Ramos (cell line): Measurements from ENCODE around the gene CD109.
"Not testable (repeated sequence)": the region's sequence is repeated elsewhere in the genome, so short reads cannot be mapped to it uniquely, and the experiment has no call there.

ENCODE experiments used
- in situ Hi-C: fragments of 300-500 bp; cut with MboI; formaldehyde crosslinking; loops from one replicate; pipeline ENCODE4 v1.14.3; 2022; ENCODE audit warnings: low sequenced_read_pairs; ENCODE audit not compliant: unreplicated experiment

CD109 gene

GRCh38 chr6:73680289-73680918, 15.6 kb upstream of the CD109 start:
- in situ Hi-C loops = no loop called here

DNA sequence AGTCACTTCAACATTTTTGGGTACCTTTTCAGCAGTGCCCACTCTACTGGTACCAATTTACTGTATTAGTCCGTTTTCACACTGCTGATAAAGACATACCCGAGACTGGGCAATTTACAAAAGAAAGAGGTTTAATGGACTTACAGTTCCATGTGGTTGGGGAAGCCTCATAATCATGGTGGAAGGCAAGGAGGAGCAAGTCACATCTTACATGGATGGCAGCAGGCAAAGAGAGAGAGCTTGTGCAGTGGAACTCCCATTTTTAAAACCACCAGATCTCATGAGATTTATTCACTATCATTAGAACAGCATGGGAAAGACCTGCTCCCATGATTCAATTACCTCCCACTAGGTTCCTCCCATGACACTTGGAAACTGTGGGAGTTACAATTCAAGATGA, 12.4 kb upstream of the CD109 start:
- in situ Hi-C loops = not testable (repeated sequence)

DNA sequence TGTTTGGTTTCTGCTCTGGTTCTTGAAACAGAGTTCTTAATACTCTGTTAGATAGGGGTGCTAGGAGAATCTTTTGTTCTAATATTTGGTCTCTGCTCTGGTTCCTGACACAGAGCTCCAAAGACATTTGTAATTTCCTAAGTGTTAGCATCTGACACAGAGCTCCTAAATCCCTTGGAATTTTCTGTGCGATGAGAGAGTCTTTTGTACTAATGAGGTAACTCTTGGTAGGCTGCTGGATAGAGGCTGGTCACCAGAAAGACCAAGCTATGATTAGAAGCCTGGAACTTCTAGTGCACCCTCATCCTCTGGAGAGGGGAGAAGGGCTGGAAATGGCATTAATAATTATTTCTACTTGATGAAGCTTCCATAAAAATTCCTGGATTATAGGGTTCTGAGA, 7.7 kb upstream of the CD109 start:
- in situ Hi-C loops = no loop called here

GRCh38 chr6:73690056-73690455, 5.9 kb upstream of the CD109 start:
- in situ Hi-C loops = no loop called here

DNA sequence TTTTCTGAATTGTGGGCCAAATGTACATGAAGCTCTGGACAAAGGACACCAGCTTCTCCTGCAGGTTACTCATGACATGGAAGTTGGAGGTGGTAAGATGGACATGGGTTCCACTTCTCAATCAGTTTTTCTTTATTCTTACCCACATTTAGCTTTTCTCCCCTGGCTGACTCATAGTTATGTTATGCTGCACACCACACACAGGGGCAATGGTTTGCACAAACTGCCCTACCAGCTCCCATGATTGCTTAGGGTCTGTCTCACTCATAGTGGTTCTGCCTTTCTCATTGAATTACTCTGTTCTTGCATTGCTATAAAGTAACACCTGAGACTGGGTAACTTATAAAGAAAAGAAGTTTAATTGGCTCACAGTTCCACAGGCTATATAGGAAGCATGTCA, 4.5 kb upstream of the CD109 start:
- in situ Hi-C loops = no loop called here

DNA sequence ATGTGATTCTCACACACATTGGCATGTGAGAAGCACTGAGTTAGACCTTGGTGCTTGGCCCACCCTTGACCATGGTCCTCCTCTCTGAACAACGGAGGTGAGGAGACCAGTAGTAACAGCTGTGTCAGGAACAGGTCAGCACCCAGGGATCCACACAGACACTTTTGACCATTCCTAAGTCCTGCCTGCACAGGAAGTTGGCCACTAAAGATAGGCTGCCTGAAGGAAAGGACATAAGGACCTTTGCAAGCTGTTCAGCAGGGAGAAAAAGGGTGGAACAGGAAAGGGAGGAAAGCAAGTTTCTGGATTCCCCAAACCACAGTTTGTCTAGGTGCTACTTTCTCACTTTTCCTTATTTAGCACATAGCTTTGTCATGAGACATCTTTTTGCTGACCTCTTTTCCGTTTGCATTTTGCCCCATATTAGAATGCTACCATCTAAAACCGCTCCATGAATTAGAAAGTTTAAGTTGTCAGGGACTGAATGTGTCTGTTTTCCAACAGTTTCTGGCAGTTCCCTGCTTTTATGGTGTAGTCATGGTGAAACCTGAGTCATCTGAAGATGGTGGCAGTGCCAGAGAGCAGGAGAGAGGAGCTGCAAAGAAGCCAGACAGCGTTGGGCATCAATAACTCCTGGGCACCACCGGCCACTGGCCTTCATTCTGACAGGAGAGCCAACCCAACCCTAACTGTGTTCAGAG, 1.1 kb upstream of the CD109 start:
- in situ Hi-C loops = no loop called here

GRCh38 chr6:73696966-73697655, 1.1 kb downstream of the CD109 start:
- in situ Hi-C loops = no loop called here

DNA sequence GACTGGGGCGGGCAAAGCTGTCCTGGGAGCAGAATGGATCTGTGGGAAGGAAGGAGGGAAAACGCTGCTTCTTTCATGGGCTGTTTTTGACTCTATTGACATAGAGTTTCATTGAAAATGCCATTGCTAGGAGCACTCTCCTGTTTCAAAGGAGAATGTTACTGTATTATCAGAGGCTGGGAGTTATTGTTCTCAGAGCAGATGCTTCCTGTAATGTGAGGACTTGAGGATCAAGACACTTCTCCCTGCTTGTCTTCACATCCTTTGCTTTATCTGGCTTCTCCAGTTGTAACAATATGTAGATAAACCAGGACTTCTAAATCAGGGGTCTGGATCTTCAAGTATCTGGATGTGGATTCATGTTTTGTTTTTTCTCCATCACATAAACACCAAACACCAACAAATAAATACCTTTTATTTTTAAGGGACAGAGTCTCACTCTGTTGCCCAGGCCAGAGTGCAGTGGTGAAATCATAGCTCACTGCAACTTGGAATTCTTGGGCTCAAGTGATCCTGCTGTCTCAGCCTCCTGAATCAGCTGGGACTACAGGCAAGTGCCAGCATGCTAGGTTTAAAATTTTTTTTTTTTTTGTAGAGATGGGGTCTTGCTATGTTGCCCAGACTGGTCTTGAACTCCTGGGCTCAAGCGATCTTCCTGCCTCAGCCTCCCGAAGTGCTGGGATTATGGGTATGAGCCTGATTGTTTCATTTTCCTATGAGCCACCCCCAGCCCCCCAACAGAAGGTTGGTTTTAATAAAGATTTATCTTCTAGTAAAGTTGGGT, 3.9 kb downstream of the CD109 start:
- in situ Hi-C loops = no loop called here

- in situ Hi-C loops = no loop called here
Observed at GRCh38 chr6:73702444-73702843, 6.4 kb downstream of the CD109 start.

GRCh38 chr6:73703466-73703865, 7.5 kb downstream of the CD109 start:
- in situ Hi-C loops = no loop called here

GRCh38 chr6:73704260-73704659, 8.3 kb downstream of the CD109 start:
- in situ Hi-C loops = no loop called here

DNA sequence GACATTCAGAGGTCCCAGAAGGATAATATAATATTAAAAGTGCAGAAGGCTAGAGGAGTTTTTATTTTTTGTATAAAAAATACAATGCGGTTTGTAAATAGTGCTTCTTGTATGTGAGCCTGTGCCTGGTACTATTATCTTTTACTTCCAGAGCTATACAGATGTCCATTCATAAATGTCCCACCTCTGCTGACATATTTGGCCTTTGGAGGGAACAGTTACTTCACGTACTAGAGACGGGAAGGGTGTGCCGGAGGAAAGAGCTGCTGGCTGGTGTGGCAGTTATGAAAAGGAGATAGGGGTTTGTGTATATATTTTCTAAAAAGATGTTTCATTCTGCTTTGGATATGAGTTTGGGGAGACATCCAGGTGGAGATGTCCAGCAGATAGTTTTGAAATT, 8.8 kb downstream of the CD109 start:
- in situ Hi-C loops = no loop called here

DNA sequence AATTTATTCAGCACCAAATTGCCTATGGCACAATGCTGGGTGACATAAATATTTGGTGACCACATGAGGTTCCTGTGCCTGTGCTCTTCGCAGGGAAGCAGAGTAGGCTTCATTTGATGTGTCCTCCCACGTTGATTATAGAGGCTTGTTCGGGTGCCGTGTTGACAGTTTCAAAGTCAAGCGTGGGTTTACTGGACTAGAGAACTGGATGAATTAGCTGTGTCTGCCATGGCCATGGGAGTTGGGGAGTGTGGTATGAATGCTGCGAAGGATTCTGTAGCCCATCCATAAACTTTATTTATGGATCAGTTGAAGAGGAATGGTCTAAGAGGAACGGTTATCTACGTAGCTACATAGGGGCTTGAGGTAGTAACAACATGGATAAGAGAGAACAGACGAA, 11.0 kb downstream of the CD109 start:
- in situ Hi-C loops = no loop called here

DNA sequence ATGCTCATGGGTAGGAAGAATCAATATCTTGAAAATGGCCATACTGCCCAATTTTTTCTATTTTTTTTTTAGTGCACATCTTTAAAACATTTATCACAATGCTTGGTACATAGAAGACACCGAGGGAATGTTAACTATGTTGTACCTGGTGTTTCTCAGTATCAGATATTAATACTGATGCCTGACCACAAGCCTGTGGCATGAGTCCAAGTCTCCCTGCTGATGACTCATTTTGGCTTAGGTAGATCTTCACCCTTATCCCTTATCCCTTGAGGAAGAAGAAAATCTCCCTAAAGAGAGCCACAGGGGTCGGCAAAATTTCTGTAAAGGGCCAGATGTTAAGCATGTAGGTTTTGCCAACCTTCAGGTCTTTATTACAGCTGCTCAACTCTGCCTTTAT, 14.5 kb downstream of the CD109 start:
- in situ Hi-C loops = no loop called here

DNA sequence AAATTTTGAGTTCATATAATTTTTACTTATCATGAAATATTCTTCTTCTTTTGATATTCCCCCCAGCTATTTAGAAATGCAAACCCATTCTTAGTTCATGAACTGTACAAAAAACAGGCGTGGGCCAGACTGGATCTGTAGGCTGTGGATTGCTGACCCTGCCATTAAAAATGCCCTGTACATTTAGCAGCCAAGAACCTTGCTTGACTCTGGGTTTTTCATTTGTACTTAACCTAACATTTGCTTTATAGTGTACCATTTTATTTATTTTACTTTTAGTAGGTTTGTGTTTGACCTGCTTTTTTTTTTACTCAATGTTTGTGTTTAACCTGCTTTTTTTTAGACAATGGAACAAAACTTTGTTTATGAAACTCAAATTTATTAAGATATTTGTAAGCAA, 14.9 kb downstream of the CD109 start:
- in situ Hi-C loops = no loop called here

- in situ Hi-C loops = no loop called here
Observed at GRCh38 chr6:73712535-73713173, 16.7 kb downstream of the CD109 start.

- in situ Hi-C loops = no loop called here
Observed at GRCh38 chr6:73713426-73714147, 17.6 kb downstream of the CD109 start.

- in situ Hi-C loops = not testable (repeated sequence)
Observed at GRCh38 chr6:73715111-73715508, 19.1 kb downstream of the CD109 start.

GRCh38 chr6:73719046-73719445, 23.0 kb downstream of the CD109 start:
- in situ Hi-C loops = no loop called here
